ENCODE results near the gene PAX5.

The PAX5 gene

GRCh38 chr9:37037503-37038301 lies 3.6 kb upstream of the PAX5 start:
- Histone ChIP-seq H3K36me3 (ENCODE audit: low read depth) (no peaks in the 10 kb centered on the region), H3K4me1 (ENCODE audit: insufficient read depth, poor library complexity, severe bottlenecking) (peaks cover 7% of the 10 kb centered on the region), H3K9me3 (ENCODE audit: severe bottlenecking) (no peaks in the 10 kb centered on the region), H3K4me3 (ENCODE audit: severe bottlenecking) (no peak overlapping the region), H3K27me3 (ENCODE audit: insufficient read depth, poor library complexity, severe bottlenecking) (peaks cover 93% of the 10 kb centered on the region), H3K27ac (ENCODE audit: poor library complexity, severe bottlenecking) (no peak overlapping the region)
- ATAC-seq (ENCODE audit: low read depth) (0 out of 3 replicates have a peak, but pooled peaks have one; percentile 17), DNase-seq (ENCODE audit: low spot score) (no peak)
- no peak for TF ChIP-seq CTCF (IDR thresholded peaks at IDR 0.05; ENCODE audit: poor library complexity, severe bottlenecking)

- Histone ChIP-seq H3K36me3 (ENCODE audit: low read depth) (no peaks in the 10 kb centered on the region), H3K27me3 (ENCODE audit: insufficient read depth, poor library complexity, severe bottlenecking) (peaks cover 100% of the 10 kb centered on the region), H3K4me1 (ENCODE audit: insufficient read depth, poor library complexity, severe bottlenecking) (peaks cover 7% of the 10 kb centered on the region), H3K27ac (ENCODE audit: poor library complexity, severe bottlenecking) (no peak overlapping the region), H3K9me3 (ENCODE audit: severe bottlenecking) (no peaks in the 10 kb centered on the region), H3K4me3 (ENCODE audit: severe bottlenecking) (peak overlapping the region; percentile 23)
- no peak for DNase-seq (ENCODE audit: low spot score)
- no peak for TF ChIP-seq CTCF (IDR thresholded peaks at IDR 0.05; ENCODE audit: poor library complexity, severe bottlenecking)
- ATAC-seq (ENCODE audit: low read depth) = peak; percentile 28; the same call in 2 of the 3 replicates
Observed at GRCh38 chr9:37036776-37037502, 2.9 kb upstream of the PAX5 start.

- no peaks in the 10 kb centered on the region for H3K36me3 ChIP-seq (ENCODE audit: low read depth)
- DNase-seq (ENCODE audit: low spot score) (no peak), ATAC-seq (ENCODE audit: low read depth) (no peak)
- H3K9me3 ChIP-seq (ENCODE audit: severe bottlenecking) = no peaks in the 10 kb centered on the region
- H3K4me3 ChIP-seq (ENCODE audit: severe bottlenecking) = peak overlapping the region; percentile 23
- peaks cover 7% of the 10 kb centered on the region for H3K4me1 ChIP-seq (ENCODE audit: insufficient read depth, poor library complexity, severe bottlenecking)
- no peak overlapping the region for H3K27ac ChIP-seq (ENCODE audit: poor library complexity, severe bottlenecking)
- peaks cover 100% of the 10 kb centered on the region for H3K27me3 ChIP-seq (ENCODE audit: insufficient read depth, poor library complexity, severe bottlenecking)
- no peak for TF ChIP-seq CTCF (IDR thresholded peaks at IDR 0.05; ENCODE audit: poor library complexity, severe bottlenecking)
Observed at GRCh38 chr9:37036371-37036775, 2.3 kb upstream of the PAX5 start.

GRCh38 chr9:37035648-37036370 lies 1.7 kb upstream of the PAX5 start:
- no peak for TF ChIP-seq CTCF (IDR thresholded peaks at IDR 0.05; ENCODE audit: poor library complexity, severe bottlenecking)
- H3K4me3 ChIP-seq (ENCODE audit: severe bottlenecking) = no peak overlapping the region
- peaks cover 7% of the 10 kb centered on the region for H3K4me1 ChIP-seq (ENCODE audit: insufficient read depth, poor library complexity, severe bottlenecking)
- H3K27ac ChIP-seq (ENCODE audit: poor library complexity, severe bottlenecking) = no peak overlapping the region
- no peaks in the 10 kb centered on the region for H3K36me3 ChIP-seq (ENCODE audit: low read depth)
- H3K9me3 ChIP-seq (ENCODE audit: severe bottlenecking) = no peaks in the 10 kb centered on the region
- peaks cover 100% of the 10 kb centered on the region for H3K27me3 ChIP-seq (ENCODE audit: insufficient read depth, poor library complexity, severe bottlenecking)
- DNase-seq (ENCODE audit: low spot score) (no peak), ATAC-seq (ENCODE audit: low read depth) (no peak)

All from RWPE2 (cell line).